GM06990 (cell line): ENCODE data around the gene DUSP12.

Source experiments
- DNase-seq: peaks from one replicate; pipeline ENCODE4 v3.0.0-alpha.2; 2011; ENCODE audit not compliant: insufficient read length; ENCODE audit errors: extremely low read depth
- H3K27me3 ChIP-seq: replicated peaks from 2 replicates; pipeline ENCODE4 v1.6.0; 2011; ENCODE audit warnings: low read length; ENCODE audit not compliant: control insufficient read depth, insufficient read depth
- H3K36me3 ChIP-seq: 2 replicates; pipeline ENCODE4 v1.5.1; 2011; ENCODE audit warnings: low read length; ENCODE audit not compliant: control insufficient read depth, insufficient read depth
- H3K4me3 ChIP-seq: replicated peaks from 2 replicates; pipeline ENCODE4 v1.5.1; 2011; ENCODE audit warnings: low read depth, mild to moderate bottlenecking, control low read depth, low read length
- CTCF ChIP-seq: IDR thresholded peaks from 2 replicates; pipeline ENCODE4 v1.5.1; 2011; ENCODE audit warnings: low read length, control low read depth, mild to moderate bottlenecking, inconsistent platforms; ENCODE audit not compliant: insufficient read depth, poor library complexity, severe bottlenecking

The DUSP12 gene

GRCh38 chr1:161725908-161726472, 23.6 kb upstream of the DUSP12 start:
- H3K36me3 ChIP-seq, result no peaks in the 10 kb centered on the region
- peak overlapping the region; percentile 87 for H3K4me3 ChIP-seq
- TF ChIP-seq CTCF, result peak; percentile 1
- H3K27me3 ChIP-seq, result no peaks in the 10 kb centered on the region
- peak; percentile 75 for DNase-seq

DNA sequence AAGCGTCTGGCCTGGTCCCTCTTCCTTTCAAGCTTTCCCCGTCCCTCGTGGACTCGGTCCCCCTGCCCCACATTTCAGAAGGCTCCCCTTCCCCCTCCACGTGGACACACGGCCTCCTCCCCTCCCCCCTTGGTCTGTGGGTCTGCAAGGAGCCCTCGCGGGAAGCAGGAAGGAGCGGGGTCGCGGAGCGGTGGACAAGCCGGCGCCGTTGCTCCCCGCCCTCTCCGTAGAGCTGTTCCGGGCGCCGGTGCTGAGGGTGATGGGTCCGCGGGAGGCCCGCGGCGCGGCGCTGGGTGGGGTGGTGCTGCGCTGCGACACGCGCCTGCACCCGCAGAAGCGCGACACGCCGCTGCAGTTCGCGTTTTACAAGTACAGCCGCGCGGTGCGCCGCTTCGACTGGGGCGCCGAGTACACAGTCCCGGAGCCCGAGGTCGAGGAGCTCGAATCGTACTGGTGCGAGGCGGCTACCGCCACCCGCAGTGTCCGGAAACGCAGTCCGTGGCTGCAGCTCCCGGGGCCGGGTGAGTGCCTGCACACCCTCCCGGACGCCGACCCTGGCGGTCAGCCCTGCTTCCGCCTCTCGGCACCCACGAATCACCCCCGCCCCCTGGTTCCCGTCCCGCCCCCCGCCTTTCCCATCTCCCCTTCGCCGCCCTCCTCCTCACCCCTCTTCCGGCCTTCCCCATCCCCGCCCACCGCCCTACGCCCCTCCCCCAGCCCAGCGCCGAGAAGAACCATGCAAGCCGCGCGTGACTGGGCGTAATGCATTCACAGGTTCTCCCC, 22.9 kb upstream of the DUSP12 start:
- peak; percentile 90 for DNase-seq
- peak overlapping the region; percentile 87 for H3K4me3 ChIP-seq
- TF ChIP-seq CTCF, result no peak
- no peaks in the 10 kb centered on the region for H3K36me3 ChIP-seq
- H3K27me3 ChIP-seq, result no peaks in the 10 kb centered on the region

GRCh38 chr1:161727256-161727924, 22.2 kb upstream of the DUSP12 start:
- Histone ChIP-seq H3K36me3 (no peaks in the 10 kb centered on the region), H3K27me3 (no peaks in the 10 kb centered on the region), H3K4me3 (peak overlapping the region; percentile 87)
- no peak for TF ChIP-seq CTCF
- DNase-seq, result no peak

- TF ChIP-seq CTCF, result no peak
- no peaks in the 10 kb centered on the region for H3K27me3 ChIP-seq
- no peak for DNase-seq
- no peak overlapping the region for H3K4me3 ChIP-seq
- H3K36me3 ChIP-seq, result no peaks in the 10 kb centered on the region
Measured at GRCh38 chr1:161728376-161729226, 21.0 kb upstream of the DUSP12 start.

DNA sequence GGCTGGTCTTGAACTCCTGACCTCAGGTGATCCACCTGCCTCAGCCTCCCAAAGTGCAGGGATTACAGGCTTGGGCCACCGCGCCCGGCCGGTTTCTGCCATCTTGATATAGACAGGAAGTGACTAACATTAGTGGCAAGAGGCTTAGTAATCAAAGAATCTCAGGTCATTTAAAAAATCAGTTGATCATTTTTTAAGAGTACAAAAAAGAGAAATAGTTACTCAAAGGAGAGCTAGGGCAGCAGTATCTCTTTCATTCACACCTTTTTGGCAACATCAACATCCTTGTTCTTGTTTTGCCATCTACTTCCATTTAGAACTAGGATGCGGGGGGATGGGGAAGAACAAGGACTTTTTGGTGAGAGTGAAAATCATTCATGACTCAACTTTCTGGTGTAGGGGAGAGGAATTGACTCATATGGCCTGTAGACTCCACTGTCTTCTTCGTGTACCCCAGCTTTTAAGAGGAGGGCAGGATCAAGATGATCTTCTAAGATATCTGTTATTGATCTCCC, 19.5 kb upstream of the DUSP12 start:
- no peak for DNase-seq
- Histone ChIP-seq H3K4me3 (no peak overlapping the region), H3K36me3 (no peaks in the 10 kb centered on the region), H3K27me3 (no peaks in the 10 kb centered on the region)
- no peak for TF ChIP-seq CTCF
